OCI-LY1 (cell line): ENCODE measurements around the gene SIK3.

Source experiments
- H2AFZ ChIP-seq: fragments of 200-600 bp; sonication (generic), shearing (Covaris generic); 2 replicates; pipeline ENCODE4 v1.6.0; 2014; ENCODE audit warnings: antibody characterized with exemption, mild to moderate bottlenecking, low read length
- H3F3A ChIP-seq: fragments of 200-600 bp; sonication (generic), shearing (Covaris generic); 2 replicates; pipeline ENCODE4 v1.6.0; 2014; ENCODE audit warnings: mild to moderate bottlenecking, antibody characterized with exemption, low read length, moderate library complexity; ENCODE audit not compliant: insufficient read depth
- H3K27ac ChIP-seq: fragments of 200-600 bp; sonication (generic); 2 replicates; pipeline ENCODE4 v1.5.1; 2014; ENCODE audit warnings: low read length, mixed run types, mild to moderate bottlenecking, low read depth; ENCODE audit not compliant: poor library complexity, severe bottlenecking
- H3K27me3 ChIP-seq: fragments of 200-600 bp; sonication (generic); 2 replicates; pipeline ENCODE4 v1.6.0; 2014; ENCODE audit warnings: antibody characterized with exemption, mild to moderate bottlenecking, low read length, moderate library complexity; ENCODE audit not compliant: insufficient read depth
- H3K36me3 ChIP-seq: fragments of 200-600 bp; sonication (generic); 2 replicates; pipeline ENCODE4 v1.6.1; 2014; ENCODE audit warnings: mild to moderate bottlenecking, antibody characterized with exemption, low read length, moderate library complexity, mixed read lengths; ENCODE audit not compliant: insufficient read depth
- H3K4me1 ChIP-seq: fragments of 200-600 bp; sonication (generic); 2 replicates; pipeline ENCODE4 v1.5.1; 2014; ENCODE audit warnings: mild to moderate bottlenecking, low read length, moderate library complexity; ENCODE audit not compliant: insufficient read depth, severe bottlenecking
- H3K4me2 ChIP-seq: fragments of 200-600 bp; sonication (generic), shearing (Covaris generic); 2 replicates; pipeline ENCODE4 v1.6.1; 2014; ENCODE audit warnings: low read length
- H3K4me3 ChIP-seq: fragments of 200-600 bp; sonication (generic); 2 replicates; pipeline ENCODE4 v1.5.1; 2014; ENCODE audit warnings: low read length, low read depth, mild to moderate bottlenecking, mixed read lengths; ENCODE audit not compliant: poor library complexity, severe bottlenecking
- H3K79me2 ChIP-seq: fragments of 200-600 bp; shearing (Covaris generic); 2 replicates; pipeline ENCODE4 v1.6.1; 2016; ENCODE audit warnings: mixed run types, low read length, mixed read lengths; ENCODE audit not compliant: insufficient read depth
- H3K9ac ChIP-seq: fragments of 200-600 bp; sonication (generic), shearing (Covaris generic); 2 replicates; pipeline ENCODE4 v1.6.1; 2014; ENCODE audit warnings: mild to moderate bottlenecking, low read length, mixed read lengths
- H3K9me2 ChIP-seq: fragments of 200-600 bp; sonication (generic), shearing (Covaris generic); 2 replicates; pipeline ENCODE4 v1.6.1; 2014; ENCODE audit warnings: low read depth, mild to moderate bottlenecking, low read length, mixed read lengths
- H3K9me3 ChIP-seq: fragments of 200-600 bp; shearing (Covaris generic); 2 replicates; pipeline ENCODE4 v1.6.1; 2014; ENCODE audit warnings: low read length, mixed read lengths
- H4K20me1 ChIP-seq: fragments of 200-600 bp; sonication (generic), shearing (Covaris generic); 2 replicates; pipeline ENCODE4 v1.6.0; 2016; ENCODE audit warnings: mild to moderate bottlenecking, low read length; ENCODE audit not compliant: insufficient read depth
- CTCF ChIP-seq: fragments of 200-600 bp; sonication (generic), shearing (Covaris generic); IDR thresholded peaks from 2 replicates; pipeline ENCODE4 v1.5.1; 2017; ENCODE audit warnings: mild to moderate bottlenecking, antibody characterized with exemption, low read length, moderate library complexity, mixed read lengths
- EZH2 ChIP-seq: fragments of 200-600 bp; sonication (generic), shearing (Covaris generic); IDR thresholded peaks from 2 replicates; pipeline ENCODE4 v1.8.0; 2017; ENCODE audit warnings: borderline replicate concordance, mixed run types, mild to moderate bottlenecking, antibody characterized with exemption, low read length, moderate library complexity, mixed read lengths

The SIK3 gene

GRCh38 chr11:117064275-117064674 is 34.0 kb downstream of the SIK3 start:
- H3F3A ChIP-seq: no peaks in the 10 kb centered on the region
- no peaks in the 10 kb centered on the region for H3K27me3 ChIP-seq
- peaks cover 50% of the 10 kb centered on the region for H3K4me1 ChIP-seq
- no peak overlapping the region for H3K4me3 ChIP-seq
- no peaks in the 10 kb centered on the region for H3K9me3 ChIP-seq
- no peak overlapping the region for H2AFZ ChIP-seq
- H3K9me2 ChIP-seq: no peaks in the 10 kb centered on the region
- H3K79me2 ChIP-seq: peaks cover 93% of the 10 kb centered on the region
- H3K4me2 ChIP-seq: peak overlapping the region; percentile 56; the same call in 1 of the 2 replicates
- no peaks in the 10 kb centered on the region for H3K36me3 ChIP-seq
- peak overlapping the region; percentile 45 for H3K27ac ChIP-seq
- peak overlapping the region; percentile 30; the same call in 1 of the 2 replicates for H3K9ac ChIP-seq
- TF ChIP-seq EZH2 (no peak), CTCF (no peak)
- H4K20me1 ChIP-seq: no peaks in the 10 kb centered on the region

DNA sequence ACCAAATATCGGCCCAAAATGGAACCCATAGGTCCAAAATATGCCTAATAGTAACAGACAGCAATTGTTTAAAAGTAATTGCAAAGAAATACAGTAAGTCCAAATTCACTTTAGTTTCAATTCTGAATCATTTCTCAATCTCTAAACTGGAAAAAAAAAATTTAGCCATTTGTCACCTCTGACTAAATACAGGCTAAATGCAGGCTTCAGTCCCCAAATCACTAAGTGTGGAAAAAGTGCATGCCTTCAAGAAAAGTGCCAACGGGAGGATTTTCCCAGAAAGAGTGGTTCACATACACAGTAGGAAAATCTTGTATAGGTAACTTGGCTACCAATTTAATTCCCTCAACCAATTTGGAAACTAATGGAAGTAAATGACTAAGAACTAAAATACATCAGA is 35.7 kb downstream of the SIK3 start:
- Histone ChIP-seq H3K9ac (no peak overlapping the region), H3K4me1 (peaks cover 54% of the 10 kb centered on the region), H3K9me3 (no peaks in the 10 kb centered on the region), H4K20me1 (no peaks in the 10 kb centered on the region), H3K79me2 (peaks cover 96% of the 10 kb centered on the region), H3K27ac (peak overlapping the region; percentile 30), H3K27me3 (no peaks in the 10 kb centered on the region), H3K4me2 (peak overlapping the region; percentile 56; the same call in 1 of the 2 replicates), H2AFZ (no peak overlapping the region), H3K36me3 (0 out of 2 replicates have a peak, but pooled peaks cover 6% of the 10 kb centered on the region), H3F3A (no peaks in the 10 kb centered on the region), H3K9me2 (no peaks in the 10 kb centered on the region), H3K4me3 (no peak overlapping the region)
- no peak for TF ChIP-seq CTCF
- no peak for TF ChIP-seq EZH2

- Histone ChIP-seq H3K27ac (no peak overlapping the region), H3F3A (no peaks in the 10 kb centered on the region), H3K4me2 (no peak overlapping the region), H3K9me3 (no peaks in the 10 kb centered on the region), H3K4me3 (no peak overlapping the region), H3K9ac (no peak overlapping the region), H3K36me3 (0 out of 2 replicates have a peak, but pooled peaks cover 10% of the 10 kb centered on the region), H3K27me3 (no peaks in the 10 kb centered on the region), H3K4me1 (peaks cover 54% of the 10 kb centered on the region), H2AFZ (no peak overlapping the region), H3K79me2 (peaks cover 93% of the 10 kb centered on the region), H4K20me1 (no peaks in the 10 kb centered on the region), H3K9me2 (no peaks in the 10 kb centered on the region)
- TF ChIP-seq EZH2 (no peak), CTCF (no peak)
Measured at GRCh38 chr11:117061256-117061655, 37.0 kb downstream of the SIK3 start.
